OCI-LY7 (cell line): ENCODE data around the gene ABL1. TPM values are rescaled to one million over a fixed set of nuclear protein-coding genes. Genes with fewer than 3 reads are reported as not detected.
"Not testable (repeated sequence)": the region's sequence is repeated elsewhere in the genome, so short reads cannot be mapped to it uniquely, and the experiment has no call there.

Source experiments
- BruUV-seq: library from RNA; stranded (reverse); fragments of 400-500 nt; replicated peaks from 2 replicates; lab custom pipeline; 2021; lab: Mats Ljungman, UMichigan
- CTCF ChIA-PET: fragments of 300-600 bp; sonication (Branson Sonifier 250); formaldehyde crosslinking; loops from one replicate; lab custom pipeline; 2022; ENCODE audit warnings: antibody characterized with exemption; ENCODE audit not compliant: unreplicated experiment; lab: Charles Lee
- POLR2A ChIA-PET: fragments of 300-600 bp; sonication (Branson Sonifier 250); formaldehyde crosslinking; loops from one replicate; lab custom pipeline; 2022; ENCODE audit warnings: antibody characterized with exemption; lab: Charles Lee
- DNase-seq: peaks from one replicate; pipeline ENCODE4 v3.0.0-alpha.2; 2015; ENCODE audit warnings: low spot score
- H2AFZ ChIP-seq: fragments of 200-600 bp; sonication (generic), shearing (Covaris generic); 2 replicates; pipeline ENCODE4 v1.6.1; 2014; ENCODE audit warnings: mild to moderate bottlenecking, antibody characterized with exemption, low read length, moderate library complexity
- H3K27ac ChIP-seq: fragments of 200-600 bp; sonication (generic); 2 replicates; pipeline ENCODE4 v1.5.1; 2014; ENCODE audit warnings: mixed run types, low read depth, mild to moderate bottlenecking, moderate library complexity, low read length, inconsistent platforms; ENCODE audit not compliant: poor library complexity, severe bottlenecking
- H3K36me3 ChIP-seq: fragments of 200-600 bp; sonication (generic); 2 replicates; pipeline ENCODE4 v1.6.1; 2014; ENCODE audit warnings: mild to moderate bottlenecking, antibody characterized with exemption, low read length, moderate library complexity, mixed read lengths; ENCODE audit not compliant: insufficient read depth
- H3K4me1 ChIP-seq: fragments of 200-600 bp; sonication (generic); 2 replicates; pipeline ENCODE4 v1.5.1; 2014; ENCODE audit warnings: mild to moderate bottlenecking, low read length; ENCODE audit not compliant: insufficient read depth, poor library complexity, severe bottlenecking
- H3K4me2 ChIP-seq: fragments of 200-600 bp; sonication (generic); 2 replicates; pipeline ENCODE4 v1.6.1; 2014; ENCODE audit warnings: mild to moderate bottlenecking, low read length
- H3K4me3 ChIP-seq: fragments of 200-600 bp; sonication (generic); 2 replicates; pipeline ENCODE4 v1.5.1; 2014; ENCODE audit warnings: mild to moderate bottlenecking, low read depth, low read length; ENCODE audit not compliant: poor library complexity, severe bottlenecking
- H3K79me2 ChIP-seq: fragments of 200-600 bp; sonication (generic); 2 replicates; pipeline ENCODE4 v1.6.1; 2016; ENCODE audit warnings: low read depth, mild to moderate bottlenecking, low read length, moderate library complexity, mixed read lengths; ENCODE audit not compliant: insufficient read depth
- H3K9me2 ChIP-seq: fragments of 200-600 bp; sonication (generic); 2 replicates; pipeline ENCODE4 v1.6.1; 2016; ENCODE audit warnings: mild to moderate bottlenecking, low read length, mixed read lengths; ENCODE audit not compliant: insufficient read depth
- H3K9me3 ChIP-seq: fragments of 200-600 bp; sonication (generic); 2 replicates; pipeline ENCODE4 v1.6.1; 2014; ENCODE audit warnings: mild to moderate bottlenecking, mixed run types, low read length, mixed read lengths
- H4K20me1 ChIP-seq: fragments of 200-600 bp; sonication (generic); 2 replicates; pipeline ENCODE4 v1.6.1; 2014; ENCODE audit warnings: mild to moderate bottlenecking, antibody characterized with exemption, low read length, moderate library complexity, mixed read lengths; ENCODE audit not compliant: insufficient read depth
- CTCF ChIP-seq: fragments of 200-600 bp; sonication (generic); conservative IDR thresholded peaks from 2 replicates; pipeline ENCODE4 v1.5.1; 2014; ENCODE audit warnings: mild to moderate bottlenecking, antibody characterized with exemption, low read length, moderate library complexity, mixed read lengths
- EZH2phosphoT487 ChIP-seq: fragments of 200-600 bp; sonication (generic); IDR thresholded peaks from 2 replicates; pipeline ENCODE4 v1.6.1; 2018; ENCODE audit warnings: low read depth, borderline replicate concordance, mild to moderate bottlenecking, mixed run types, antibody characterized with exemption, low read length, moderate library complexity, mixed read lengths
- intact Hi-C: fragments of 100-400 bp; cut with micrococcal nuclease; formaldehyde crosslinking; loops from one replicate; pipeline ENCODE4 v1.10.0; 2022; ENCODE audit not compliant: unreplicated experiment
- total RNA-seq, 2 experiments: library from RNA; depleted of rRNA in 1 of 2; stranded (reverse); fragments of >200 nt in 1 of 2; shearing (Covaris generic) in 1 of 2; gene quantifications; 2 replicates each; pipeline ENCODE4 v1.2.3, GENCODE V29; 2014 to 2022

Gene ABL1
- total RNA-seq, 2 experiments from 2014 or later: 8.1 to 28.3 TPM

- no peak overlapping the region for H3K4me3 ChIP-seq
- BruUV-seq: no TSS peak
- H3K79me2 ChIP-seq: no peaks in the 10 kb centered on the region
- no peaks in the 10 kb centered on the region for H3K4me1 ChIP-seq
- POLR2A ChIA-PET: interaction anchor here (0.7 to 1.6 kb wide), 2 partner anchors 8 to 109 kb away, joined by 3 to 5 read pairs; no protein-coding TSS in a partner anchor
- no peak for TF ChIP-seq EZH2phosphoT487
- TF ChIP-seq CTCF: no peak
- H4K20me1 ChIP-seq: peaks cover 10% of the 10 kb centered on the region; the same call in 1 of the 2 replicates
- H3K9me3 ChIP-seq: no peaks in the 10 kb centered on the region
- CTCF ChIA-PET: interaction anchor here (0.6 kb wide), 1 partner anchor 79 kb away, joined by 3 read pairs; no protein-coding TSS in a partner anchor
- no peak overlapping the region for H3K27ac ChIP-seq
- no peak overlapping the region for H2AFZ ChIP-seq
- H3K9me2 ChIP-seq: no peaks in the 10 kb centered on the region
- intact Hi-C loops: no loop called here
- DNase-seq: no peak
- H3K4me2 ChIP-seq: no peak overlapping the region
- H3K36me3 ChIP-seq: no peaks in the 10 kb centered on the region
Measured at GRCh38 chr9:130791303-130791894, 43.7 kb upstream of the ABL1 start.

GRCh38 chr9:130793589-130793988, 41.5 kb upstream of the ABL1 start:
- no peak for DNase-seq
- TF ChIP-seq CTCF (no peak), EZH2phosphoT487 (no peak)
- Histone ChIP-seq H4K20me1 (peaks cover 8% of the 10 kb centered on the region; the same call in 1 of the 2 replicates), H2AFZ (no peak overlapping the region), H3K4me1 (no peaks in the 10 kb centered on the region), H3K4me2 (no peak overlapping the region), H3K4me3 (no peak overlapping the region), H3K9me3 (no peaks in the 10 kb centered on the region), H3K79me2 (no peaks in the 10 kb centered on the region), H3K27ac (no peak overlapping the region), H3K9me2 (no peaks in the 10 kb centered on the region), H3K36me3 (no peaks in the 10 kb centered on the region)
- no TSS peak for BruUV-seq
- ChIA-PET POLR2A (no interaction called here), CTCF (no interaction called here)
- intact Hi-C loops: no loop called here

- CTCF ChIA-PET, BruUV-seq, H3K4me1 ChIP-seq, H3K27ac ChIP-seq, H3K4me2 ChIP-seq, POLR2A ChIA-PET, H4K20me1 ChIP-seq, H3K9me3 ChIP-seq, H3K4me3 ChIP-seq, H2AFZ ChIP-seq, DNase-seq, H3K36me3 ChIP-seq, H3K9me2 ChIP-seq, H3K79me2 ChIP-seq, intact Hi-C loops: not testable (repeated sequence)
Measured at GRCh38 chr9:130794021-130794420, 41.0 kb upstream of the ABL1 start.

- H2AFZ ChIP-seq, BruUV-seq, intact Hi-C loops, H4K20me1 ChIP-seq, H3K79me2 ChIP-seq, H3K9me2 ChIP-seq, H3K27ac ChIP-seq, H3K9me3 ChIP-seq, H3K36me3 ChIP-seq, H3K4me2 ChIP-seq, H3K4me3 ChIP-seq, CTCF ChIA-PET, DNase-seq, H3K4me1 ChIP-seq, POLR2A ChIA-PET: not testable (repeated sequence)
Measured at GRCh38 chr9:130794423-130794822, 40.6 kb upstream of the ABL1 start.
